Panc1 (cell line): ENCODE data around the gene CSTF1. TPM values are rescaled to one million over a fixed set of nuclear protein-coding genes. Genes with fewer than 3 reads are reported as not detected.

Source experiments
- ATAC-seq: fragments of 200-7000 bp; cut with Tn5 transposase; 2 replicates; pipeline ENCODE4 v1.9.1; 2020; ENCODE audit warnings: mild to moderate bottlenecking, moderate library complexity
- BruUV-seq: library from RNA; stranded (reverse); fragments of 400-500 nt; replicated peaks from 2 replicates; lab custom pipeline; 2021; lab: Mats Ljungman, UMichigan
- CTCF ChIA-PET: fragments of 300-600 bp; sonication (Branson Sonifier 250); formaldehyde crosslinking; loops from one replicate; lab custom pipeline; 2022; ENCODE audit warnings: antibody characterized with exemption; lab: Charles Lee
- POLR2A ChIA-PET: fragments of 300-600 bp; sonication (Branson Sonifier 250); formaldehyde crosslinking; loops from one replicate; lab custom pipeline; 2022; ENCODE audit warnings: antibody characterized with exemption; lab: Charles Lee
- DNase-seq: peaks from one replicate; pipeline ENCODE4 v3.0.0-alpha.2; 2010; ENCODE audit warnings: low read depth, low spot score
- H3K27ac ChIP-seq: 2 replicates; pipeline ENCODE4 v1.5.1; 2011; ENCODE audit warnings: mild to moderate bottlenecking, low read length, inconsistent platforms
- H3K27me3 ChIP-seq: fragments of 200-500 bp; sonication (Bioruptor generic); 2 replicates; pipeline ENCODE4 v1.6.0; 2014; ENCODE audit warnings: low read length, inconsistent platforms; ENCODE audit not compliant: control insufficient read depth, insufficient read depth
- H3K36me3 ChIP-seq: fragments of 200-500 bp; sonication (Bioruptor generic); 2 replicates; pipeline ENCODE4 v1.5.1; 2014; ENCODE audit warnings: inconsistent platforms, mild to moderate bottlenecking, low read length, moderate library complexity; ENCODE audit not compliant: control insufficient read depth, insufficient read depth
- H3K4me1 ChIP-seq: 2 replicates; pipeline ENCODE4 v1.5.1; 2011; ENCODE audit warnings: inconsistent platforms, mild to moderate bottlenecking, low read length, moderate library complexity; ENCODE audit not compliant: control insufficient read depth, insufficient read depth
- H3K4me3 ChIP-seq, 2 experiments: 2 replicates each; pipeline ENCODE4 v1.5.1; 2011 to 2012; ENCODE audit warnings: low read depth in 2 of 2, low read length in 2 of 2, mild to moderate bottlenecking in 2 of 2, inconsistent platforms in 1 of 2, moderate library complexity in 1 of 2
- H3K9me3 ChIP-seq: fragments of 200-500 bp; sonication (Bioruptor generic); 2 replicates; pipeline ENCODE4 v1.5.1; 2014; ENCODE audit warnings: low read depth, mild to moderate bottlenecking, inconsistent platforms, low read length, moderate library complexity; ENCODE audit not compliant: control insufficient read depth, insufficient read depth
- POLR2AphosphoS5 ChIP-seq: IDR thresholded peaks from 2 replicates; pipeline ENCODE4 v1.6.1; 2012; ENCODE audit warnings: mild to moderate bottlenecking, low read depth, low read length, moderate library complexity
- REST ChIP-seq, 2 experiments: IDR thresholded peaks; 2 replicates each; pipeline ENCODE4 v1.6.1; 2011 to 2012; ENCODE audit warnings: low read depth in 2 of 2, control low read depth in 1 of 2, low read length in 1 of 2, mild to moderate bottlenecking in 1 of 2, moderate library complexity in 1 of 2; ENCODE audit not compliant: insufficient read depth in 1 of 2
- SIN3A ChIP-seq: IDR thresholded peaks from 2 replicates; pipeline ENCODE4 v1.6.1; 2012; ENCODE audit warnings: low read depth, mild to moderate bottlenecking, low read length, moderate library complexity, borderline replicate concordance; ENCODE audit not compliant: insufficient read depth
- TCF7L2 ChIP-seq: IDR thresholded peaks from 2 replicates; pipeline ENCODE4 v1.6.1; 2011; ENCODE audit warnings: mild to moderate bottlenecking, low read depth, low read length, inconsistent platforms
- in situ Hi-C: cut with HindIII; loops from 2 replicates; pipeline ENCODE4 v1.10.0; 2016; ENCODE audit warnings: low sequenced_read_pairs, low pct_unique_long_range_greater_than_20kb
- intact Hi-C: fragments of 100-400 bp; cut with micrococcal nuclease; formaldehyde crosslinking; loops from one replicate; pipeline ENCODE4 v1.10.0; 2022; ENCODE audit not compliant: unreplicated experiment
- total RNA-seq: library from RNA; stranded (reverse); gene quantifications from one replicate; pipeline ENCODE4 v1.2.1, GENCODE V29; 2021; ENCODE audit not compliant: unreplicated experiment
- TF ChIP-seq, protein P1 (sequence below): fragments of 450-650 bp; IDR thresholded peaks from 2 replicates; pipeline ENCODE4 v1.5.1; 2017; ENCODE audit warnings: mild to moderate bottlenecking

Gene CSTF1
- total RNA-seq, 1 experiment from 2014 or later = 46.3 TPM

GRCh38 chr20:56433880-56434255, 41.4 kb downstream of the CSTF1 start:
- Histone ChIP-seq H3K4me1 (no peaks in the 10 kb centered on the region), H3K9me3 (no peaks in the 10 kb centered on the region), H3K27me3 (no peaks in the 10 kb centered on the region), H3K36me3 (no peaks in the 10 kb centered on the region), H3K27ac (no peak overlapping the region), H3K4me3 (no peak overlapping the region)
- BruUV-seq = no TSS peak
- TF ChIP-seq, protein P1, sequence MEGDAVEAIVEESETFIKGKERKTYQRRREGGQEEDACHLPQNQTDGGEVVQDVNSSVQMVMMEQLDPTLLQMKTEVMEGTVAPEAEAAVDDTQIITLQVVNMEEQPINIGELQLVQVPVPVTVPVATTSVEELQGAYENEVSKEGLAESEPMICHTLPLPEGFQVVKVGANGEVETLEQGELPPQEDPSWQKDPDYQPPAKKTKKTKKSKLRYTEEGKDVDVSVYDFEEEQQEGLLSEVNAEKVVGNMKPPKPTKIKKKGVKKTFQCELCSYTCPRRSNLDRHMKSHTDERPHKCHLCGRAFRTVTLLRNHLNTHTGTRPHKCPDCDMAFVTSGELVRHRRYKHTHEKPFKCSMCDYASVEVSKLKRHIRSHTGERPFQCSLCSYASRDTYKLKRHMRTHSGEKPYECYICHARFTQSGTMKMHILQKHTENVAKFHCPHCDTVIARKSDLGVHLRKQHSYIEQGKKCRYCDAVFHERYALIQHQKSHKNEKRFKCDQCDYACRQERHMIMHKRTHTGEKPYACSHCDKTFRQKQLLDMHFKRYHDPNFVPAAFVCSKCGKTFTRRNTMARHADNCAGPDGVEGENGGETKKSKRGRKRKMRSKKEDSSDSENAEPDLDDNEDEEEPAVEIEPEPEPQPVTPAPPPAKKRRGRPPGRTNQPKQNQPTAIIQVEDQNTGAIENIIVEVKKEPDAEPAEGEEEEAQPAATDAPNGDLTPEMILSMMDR = no peak
- no peak for TF ChIP-seq REST (IDR thresholded peaks at IDR 0.05; ENCODE audit: insufficient read depth in 1 of 2, low read depth in 2 of 2, low read length in 1 of 2)
- no peak for TF ChIP-seq TCF7L2
- TF ChIP-seq POLR2AphosphoS5 = no peak
- TF ChIP-seq SIN3A = no peak
- CTCF ChIA-PET = interaction anchor here (0.7 kb wide), 1 partner anchor 53 kb away, joined by 3 read pairs; no protein-coding TSS in a partner anchor
- ATAC-seq (no peak), DNase-seq (no peak)
- intact Hi-C loops (no loop called here), in situ Hi-C loops (no loop called here)
- POLR2A ChIA-PET = no interaction called here

GRCh38 chr20:56437196-56437960, 44.9 kb downstream of the CSTF1 start:
- Histone ChIP-seq H3K4me1 (no peaks in the 10 kb centered on the region), H3K27me3 (no peaks in the 10 kb centered on the region), H3K27ac (no peak overlapping the region), H3K4me3 (no peak overlapping the region), H3K36me3 (no peaks in the 10 kb centered on the region), H3K9me3 (no peaks in the 10 kb centered on the region)
- CTCF ChIA-PET = no interaction called here
- in situ Hi-C loops (no loop called here), intact Hi-C loops (no loop called here)
- TF ChIP-seq REST (IDR thresholded peaks at IDR 0.05; ENCODE audit: insufficient read depth in 1 of 2, low read depth in 2 of 2, low read length in 1 of 2) (no peak), POLR2AphosphoS5 (no peak), TCF7L2 (no peak), SIN3A (no peak)
- TF ChIP-seq, protein P1 = no peak
- POLR2A ChIA-PET = no interaction called here
- no peak for ATAC-seq
- DNase-seq = no peak
- no TSS peak for BruUV-seq
